Ishikawa (cell line): ENCODE data around the gene MRPS22.

Source experiments
- EGR1 ChIP-seq: IDR thresholded peaks from 2 replicates; pipeline ENCODE4 v1.6.1; 2012
- EP300 ChIP-seq: IDR thresholded peaks from 2 replicates; pipeline ENCODE4 v1.6.1; 2012; ENCODE audit warnings: borderline replicate concordance
- FOXM1 ChIP-seq: IDR thresholded peaks from 2 replicates; pipeline ENCODE4 v1.6.1; 2012; ENCODE audit warnings: low read depth, borderline replicate concordance
- REST ChIP-seq: IDR thresholded peaks from 2 replicates; pipeline ENCODE4 v1.6.1; 2012; ENCODE audit warnings: low read depth, mild to moderate bottlenecking
- TAF1 ChIP-seq: IDR thresholded peaks from 2 replicates; pipeline ENCODE4 v1.6.1; 2012; ENCODE audit warnings: low read depth, mild to moderate bottlenecking
- TEAD4 ChIP-seq: IDR thresholded peaks from 2 replicates; pipeline ENCODE4 v1.6.1; 2012
- YY1 ChIP-seq: IDR thresholded peaks from 2 replicates; pipeline ENCODE4 v1.6.1; 2012; ENCODE audit warnings: low read depth
- TF ChIP-seq, protein P1 (sequence below): IDR thresholded peaks from 2 replicates; pipeline ENCODE4 v1.6.1; 2012

DNA sequence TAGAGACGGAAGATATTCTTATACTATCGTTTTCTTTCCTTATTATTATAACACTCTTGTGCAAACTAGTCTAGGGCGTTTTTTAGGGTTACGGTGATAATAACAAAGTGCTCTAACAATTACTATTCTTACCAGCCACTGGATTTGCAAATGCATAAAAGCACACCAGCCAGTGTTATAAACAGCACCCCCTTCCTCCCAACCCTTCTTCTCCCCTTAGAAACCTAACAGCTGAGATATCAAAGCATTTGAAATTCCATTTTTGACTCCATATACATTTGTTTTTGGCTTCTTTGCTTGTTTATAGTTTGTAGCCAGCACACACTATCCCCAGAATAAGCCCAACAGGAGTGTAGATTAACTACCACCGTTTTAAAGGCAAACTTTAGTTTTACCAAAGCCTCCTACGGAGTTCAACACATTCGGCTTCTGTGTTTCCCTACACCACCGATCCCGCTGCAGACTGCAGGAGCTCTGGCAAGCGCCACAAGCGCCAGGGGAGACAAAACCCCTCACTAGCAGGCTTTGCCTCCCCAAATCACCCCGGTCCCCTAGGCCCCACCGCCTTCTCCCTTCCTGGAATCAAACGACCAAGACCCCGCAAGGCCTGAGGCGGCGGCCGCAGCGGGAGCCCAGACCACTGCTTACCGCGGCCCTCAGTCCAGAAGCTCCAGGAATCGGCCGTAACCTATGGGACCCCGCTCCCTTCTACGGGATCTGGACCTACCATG is 45.2 kb downstream of the MRPS22 start:
- TF ChIP-seq REST (no peak), TEAD4 (no peak), TAF1 (no peak), EP300 (no peak), FOXM1 (no peak), EGR1 (no peak), YY1 (no peak)
- TF ChIP-seq, protein P1, sequence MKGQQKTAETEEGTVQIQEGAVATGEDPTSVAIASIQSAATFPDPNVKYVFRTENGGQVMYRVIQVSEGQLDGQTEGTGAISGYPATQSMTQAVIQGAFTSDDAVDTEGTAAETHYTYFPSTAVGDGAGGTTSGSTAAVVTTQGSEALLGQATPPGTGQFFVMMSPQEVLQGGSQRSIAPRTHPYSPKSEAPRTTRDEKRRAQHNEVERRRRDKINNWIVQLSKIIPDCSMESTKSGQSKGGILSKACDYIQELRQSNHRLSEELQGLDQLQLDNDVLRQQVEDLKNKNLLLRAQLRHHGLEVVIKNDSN = no peak
